GM18858 (cell line): ENCODE data around the gene EIF4A2.

Experiments used
- ATAC-seq: cut with Tn5 transposase; IDR thresholded peaks from one replicate; pipeline ENCODE4 v1.9.1; 2021; ENCODE audit not compliant: unreplicated experiment

EIF4A2 gene

GRCh38 chr3:186783058-186783730, at the start of gene EIF4A2:
TSS of gene EIF4A2 (plus strand) at chr3:186783577. CDS start at chr3:186783611, 34 bp downstream.
- peak; percentile 24 for ATAC-seq

DNA sequence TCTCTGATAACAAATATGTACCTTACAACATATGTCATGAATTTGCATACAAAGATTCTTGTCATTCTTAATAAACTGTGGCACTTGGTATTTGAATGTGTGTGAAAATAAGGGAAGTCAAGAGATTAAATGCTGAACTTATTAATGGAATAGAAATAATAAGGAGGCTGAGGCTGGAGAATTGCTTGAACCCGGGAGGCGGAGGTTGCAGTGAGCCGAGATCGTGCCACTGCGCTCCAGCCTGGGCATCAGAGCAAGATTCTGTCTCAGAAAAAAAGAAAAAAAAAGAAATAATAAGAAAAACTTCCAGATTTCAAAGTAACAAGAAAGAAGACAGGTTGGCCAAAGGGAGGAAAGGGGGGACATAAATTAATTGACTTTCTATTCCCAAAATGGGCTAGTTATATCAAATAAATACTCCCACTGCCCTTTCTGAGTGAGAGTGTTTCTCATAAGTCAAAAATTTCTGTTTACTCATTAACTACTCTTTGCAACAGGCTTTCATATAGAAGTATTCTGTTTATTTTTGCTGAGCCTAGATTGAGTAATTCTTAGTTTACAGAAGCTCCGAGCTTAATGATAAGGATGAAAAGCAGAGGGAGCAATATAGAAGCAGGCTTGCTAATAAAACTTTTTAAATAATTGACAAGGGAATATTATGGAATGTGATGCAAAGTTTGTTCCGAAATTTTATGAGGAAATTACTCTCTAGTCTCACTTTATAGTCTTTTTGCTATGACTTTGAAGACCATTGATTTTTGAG, 40.6 kb upstream of the EIF4A2 start:
- ATAC-seq, result no peak

DNA sequence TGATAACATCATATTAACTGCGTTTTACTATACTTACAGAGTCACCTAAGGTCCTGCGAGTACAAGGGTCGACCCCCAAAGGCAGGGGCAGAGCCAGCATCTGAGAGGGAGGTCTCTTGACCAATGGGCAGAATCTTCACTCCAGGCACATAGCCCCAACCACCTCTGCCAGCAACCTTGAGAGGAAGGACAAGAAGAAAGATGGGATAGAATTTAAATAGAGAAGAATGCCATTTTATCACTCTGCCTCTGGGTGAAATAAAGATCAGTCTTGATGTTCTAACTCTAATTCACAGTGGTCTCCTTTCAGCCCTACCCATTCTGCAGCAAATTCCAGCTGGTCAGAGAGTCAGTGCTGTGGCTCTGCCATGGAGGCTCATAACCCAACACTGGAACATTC, 39.7 kb upstream of the EIF4A2 start:
- no peak for ATAC-seq

- ATAC-seq, result no peak
Measured at GRCh38 chr3:186746008-186746407, 37.4 kb upstream of the EIF4A2 start.

- ATAC-seq, result no peak
Measured at GRCh38 chr3:186750316-186750715, 33.1 kb upstream of the EIF4A2 start.

GRCh38 chr3:186751480-186751879, 31.9 kb upstream of the EIF4A2 start:
- ATAC-seq, result no peak

DNA sequence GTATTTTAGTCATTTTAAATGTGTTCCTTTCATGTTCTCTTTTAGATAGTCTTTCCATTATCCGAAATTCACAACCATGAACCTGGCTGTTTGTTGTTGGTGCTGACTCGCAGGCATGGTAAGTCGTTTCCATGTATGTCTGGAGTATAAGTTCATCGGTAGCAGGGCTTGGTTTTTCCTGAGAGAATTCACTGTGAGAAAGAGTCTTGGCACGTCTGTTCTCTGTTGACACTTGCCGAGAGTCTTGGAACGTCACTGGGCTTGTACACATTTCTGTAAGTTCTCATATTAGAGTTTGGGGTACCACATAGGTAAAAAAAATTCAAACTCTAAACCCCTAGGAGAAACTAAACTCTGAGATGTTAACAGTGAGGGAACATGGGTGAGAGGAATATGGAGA, 29.4 kb upstream of the EIF4A2 start:
- ATAC-seq, result no peak

- ATAC-seq, result no peak
Measured at GRCh38 chr3:186754871-186755270, 28.5 kb upstream of the EIF4A2 start.

DNA sequence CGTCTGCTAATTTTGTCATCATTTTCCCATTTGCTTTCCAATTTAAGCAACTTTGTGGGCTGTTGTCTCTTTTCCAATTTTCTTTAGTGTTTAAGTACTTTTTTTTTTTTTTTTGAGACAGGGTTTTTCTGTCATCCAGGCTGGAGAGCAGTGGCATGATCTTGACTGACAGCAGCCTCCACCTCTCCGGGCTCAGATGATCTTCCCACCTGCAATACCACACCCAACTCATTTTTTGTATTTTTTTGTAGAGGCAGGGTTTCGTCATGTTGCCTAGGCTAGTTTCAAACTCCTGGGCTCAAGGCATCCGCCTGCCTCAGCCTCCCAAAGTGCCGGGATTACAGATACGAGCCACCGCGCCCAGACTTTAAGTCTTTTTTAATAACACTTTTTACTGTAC, 26.2 kb upstream of the EIF4A2 start:
- ATAC-seq, result no peak

- no peak for ATAC-seq
Measured at GRCh38 chr3:186757686-186758220, 25.6 kb upstream of the EIF4A2 start.

- ATAC-seq, result no peak
Measured at GRCh38 chr3:186759231-186759930, 24.0 kb upstream of the EIF4A2 start.

DNA sequence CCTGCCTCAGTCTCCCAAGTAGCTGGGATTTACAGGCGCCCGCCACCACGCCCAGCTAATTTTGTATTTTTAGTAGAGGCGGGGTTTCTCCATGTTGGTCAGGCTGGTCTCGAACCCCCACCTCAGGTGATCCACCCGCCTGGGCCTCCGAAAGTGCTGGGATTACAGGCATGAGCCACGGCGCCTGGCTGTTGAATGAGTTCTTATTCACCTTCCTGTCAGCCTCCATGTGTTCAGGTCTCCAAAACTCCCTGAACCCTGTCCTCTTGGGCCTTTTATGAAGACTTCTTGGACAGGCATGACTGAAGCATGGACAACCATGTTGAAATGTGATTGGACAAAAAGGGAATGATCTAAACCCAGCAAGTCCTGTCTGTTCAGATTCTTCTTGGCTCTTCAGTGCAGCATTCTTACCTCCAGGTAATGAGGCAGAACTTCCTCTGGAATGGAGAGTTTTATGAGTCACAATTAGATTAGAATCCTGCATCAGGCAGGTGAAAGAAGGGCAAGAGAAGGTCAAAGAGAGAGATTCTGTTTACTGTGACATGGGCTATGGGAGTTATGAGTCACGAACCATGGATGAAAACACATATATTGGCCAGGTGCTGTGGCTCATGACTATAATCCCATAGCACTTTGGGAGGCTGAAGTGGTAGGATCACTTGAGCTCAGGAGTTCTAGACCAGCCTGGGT, 23.1 kb upstream of the EIF4A2 start:
- no peak for ATAC-seq

DNA sequence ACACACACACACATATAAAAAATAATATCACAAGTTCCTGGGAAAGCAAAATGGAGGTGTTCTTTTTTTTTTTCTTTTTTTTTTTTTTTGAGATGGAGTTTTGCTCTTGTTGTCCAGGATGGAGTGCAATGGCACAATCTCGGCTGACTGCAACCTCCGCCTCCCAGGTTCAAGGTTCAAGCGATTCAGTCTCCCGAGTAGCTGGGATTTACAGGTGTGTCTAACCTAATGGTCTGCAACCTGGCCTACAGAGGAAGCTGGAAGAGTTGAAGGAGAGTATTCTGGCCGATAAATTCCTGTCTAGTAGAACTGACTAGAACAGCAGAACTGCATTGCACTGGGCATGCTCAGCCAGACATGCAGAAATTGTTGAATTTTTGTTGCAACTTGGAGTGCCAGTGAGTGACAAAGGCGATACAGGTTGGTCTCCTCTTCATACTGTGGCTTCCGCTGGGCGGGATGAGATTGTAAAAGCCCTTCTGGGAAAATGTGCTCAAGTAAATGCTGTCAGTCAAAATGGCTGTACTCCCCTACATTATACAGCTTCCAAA, 22.4 kb upstream of the EIF4A2 start:
- ATAC-seq, result no peak

GRCh38 chr3:186772281-186772694, 11.1 kb upstream of the EIF4A2 start:
- ATAC-seq, result no peak

DNA sequence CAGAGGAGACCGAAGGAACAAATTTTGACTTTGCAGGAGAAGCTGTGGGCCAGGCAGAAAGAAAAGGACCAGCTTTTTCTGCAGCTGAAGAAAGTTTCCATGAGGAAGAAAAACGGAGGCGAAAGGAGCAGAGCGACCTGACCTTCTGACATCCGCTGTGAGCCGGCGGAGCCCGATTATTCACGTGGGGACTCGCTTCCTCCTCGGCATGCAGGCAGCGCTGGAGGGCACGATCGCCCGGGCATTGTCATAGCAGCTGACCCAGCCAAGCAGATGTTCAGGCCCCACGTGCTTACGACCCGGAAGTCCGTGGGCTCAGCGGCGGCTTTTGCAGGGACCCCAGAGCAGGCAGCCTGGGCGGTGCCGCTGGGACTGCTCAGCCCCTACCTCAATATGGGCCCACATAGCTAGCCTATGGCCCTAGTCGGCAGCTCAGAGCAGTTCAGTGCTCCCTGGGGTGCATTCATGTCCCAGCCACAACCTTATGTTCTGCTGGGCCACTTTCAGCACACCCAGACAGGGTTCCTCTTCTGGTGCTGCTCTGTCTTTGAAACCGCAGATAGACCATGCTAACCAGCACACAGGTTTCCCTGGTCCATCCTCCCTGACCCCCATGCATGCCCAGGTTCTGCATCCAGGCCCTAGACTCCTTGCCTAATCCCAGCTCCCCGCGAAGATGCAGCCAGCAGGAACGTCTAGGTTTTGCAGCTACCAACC, 10.5 kb upstream of the EIF4A2 start:
- ATAC-seq, result peak; percentile 81

DNA sequence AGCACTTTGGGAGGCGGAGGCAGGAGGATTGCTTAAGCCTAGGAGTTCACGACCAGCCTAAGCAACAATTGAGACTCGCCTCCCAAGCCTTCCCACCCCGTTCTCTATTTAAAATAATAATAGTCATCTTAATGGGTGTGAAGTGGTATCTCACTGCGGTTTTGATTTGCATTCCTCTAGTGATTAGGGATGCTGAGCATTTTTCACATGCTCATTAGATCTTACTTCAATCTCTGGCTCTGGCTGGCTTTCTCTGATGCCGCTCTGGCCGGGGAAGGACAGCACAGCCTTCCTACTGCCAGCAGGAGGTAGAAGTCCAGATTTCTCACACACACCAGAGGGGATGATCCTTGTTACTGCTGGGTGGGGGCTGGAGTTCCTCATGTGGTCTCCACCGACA, 7.4 kb upstream of the EIF4A2 start:
- no peak for ATAC-seq

DNA sequence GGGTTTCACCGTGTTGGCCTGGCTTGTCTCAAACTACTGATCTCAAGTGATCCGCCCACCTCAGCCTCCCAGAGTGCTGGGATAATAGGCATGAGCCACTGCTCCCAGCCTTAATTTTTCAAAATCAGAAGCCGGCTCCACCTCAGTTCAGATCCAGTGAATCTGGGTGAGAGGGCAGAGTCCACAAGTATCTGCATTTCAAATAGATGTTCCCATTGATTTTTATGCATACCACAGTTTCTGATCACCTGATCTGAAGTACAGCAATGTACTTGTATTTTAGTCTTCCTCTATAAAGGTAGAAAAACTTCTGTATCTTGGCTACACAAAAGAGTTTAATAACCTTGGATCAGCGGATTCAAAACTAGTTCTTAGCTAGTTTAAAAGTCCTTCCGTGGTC, 4.2 kb upstream of the EIF4A2 start:
- no peak for ATAC-seq

GRCh38 chr3:186782542-186783057, 777 bp upstream of the EIF4A2 start:
- ATAC-seq, result peak; percentile 11

DNA sequence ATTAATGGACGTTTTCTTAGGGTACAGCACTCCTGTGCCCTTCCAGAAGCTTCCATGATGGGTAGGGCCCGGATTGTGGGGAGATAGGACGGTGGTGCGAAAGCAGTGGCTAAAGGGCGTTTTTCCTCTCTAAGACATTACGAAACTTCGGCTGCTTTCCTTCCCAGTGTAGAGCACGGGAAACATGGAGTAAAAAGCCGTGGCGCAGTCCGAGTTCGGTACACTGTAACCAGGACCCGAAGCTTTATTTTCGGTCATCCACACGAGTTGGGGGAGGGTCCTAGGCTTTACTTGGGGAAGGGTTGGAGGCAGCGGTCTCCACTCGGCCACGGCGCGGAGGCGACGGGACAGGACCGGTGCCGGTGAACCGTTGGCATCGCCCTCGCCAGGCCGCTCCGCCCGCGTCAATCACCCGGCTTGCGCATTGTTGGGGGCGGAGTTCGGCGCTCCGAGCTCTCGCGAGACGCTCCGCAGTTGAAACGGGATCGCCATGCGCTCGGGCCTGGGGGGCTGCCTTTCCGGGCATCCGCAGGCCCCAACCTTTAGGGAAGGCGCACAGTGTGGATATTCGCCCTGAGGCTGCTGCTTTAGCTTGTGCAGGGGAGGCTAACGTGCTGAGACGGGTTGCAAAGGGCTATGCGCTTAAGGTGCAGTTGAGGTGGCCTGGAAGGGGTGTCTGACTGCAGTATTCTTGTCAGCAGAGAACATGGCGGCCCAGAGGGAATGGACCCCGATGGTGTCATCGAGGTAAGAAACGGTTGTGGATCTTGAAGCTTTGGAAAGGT, 546 bp downstream of the EIF4A2 start:
- peak; percentile 62 for ATAC-seq
